ENCODE data around the gene TSHZ2.

The TSHZ2 gene

GRCh38 chr20:53260591-53260990, 288.4 kb downstream of the TSHZ2 start:
- DNase-seq = no peak

- DNase-seq = no peak
Observed at GRCh38 chr20:53262365-53262764, 290.2 kb downstream of the TSHZ2 start.

- DNase-seq = no peak
Observed at GRCh38 chr20:53263554-53264438, 291.6 kb downstream of the TSHZ2 start.

GRCh38 chr20:53264604-53265003, 292.4 kb downstream of the TSHZ2 start:
- DNase-seq = no peak

GRCh38 chr20:53265304-53265875, 293.2 kb downstream of the TSHZ2 start:
- DNase-seq = no peak

- DNase-seq = no peak
Observed at GRCh38 chr20:53269380-53269779, 297.2 kb downstream of the TSHZ2 start.

- no peak for DNase-seq
Observed at GRCh38 chr20:53270792-53271375, 298.7 kb downstream of the TSHZ2 start.

- DNase-seq = no peak
Observed at GRCh38 chr20:53274365-53274764, 302.2 kb downstream of the TSHZ2 start.

- DNase-seq = no peak
Observed at GRCh38 chr20:53274807-53275206, 302.6 kb downstream of the TSHZ2 start.

GRCh38 chr20:53276143-53276542, 304.0 kb downstream of the TSHZ2 start:
- no peak for DNase-seq

GRCh38 chr20:53278555-53278954, 306.4 kb downstream of the TSHZ2 start:
- DNase-seq = no peak

- no peak for DNase-seq
Observed at GRCh38 chr20:53279735-53280134, 307.6 kb downstream of the TSHZ2 start.

GRCh38 chr20:53281557-53282117, 309.5 kb downstream of the TSHZ2 start:
- no peak for DNase-seq

GRCh38 chr20:53282217-53282955, 310.2 kb downstream of the TSHZ2 start:
- DNase-seq = no peak

- DNase-seq = no peak
Observed at GRCh38 chr20:53283011-53283410, 310.9 kb downstream of the TSHZ2 start.

- DNase-seq = no peak
Observed at GRCh38 chr20:53283597-53283996, 311.4 kb downstream of the TSHZ2 start.

GRCh38 chr20:53284256-53284655, 312.1 kb downstream of the TSHZ2 start:
- no peak for DNase-seq

- no peak for DNase-seq
Observed at GRCh38 chr20:53284696-53285095, 312.5 kb downstream of the TSHZ2 start.

GRCh38 chr20:53287357-53288042, 315.3 kb downstream of the TSHZ2 start:
- DNase-seq = no peak

- DNase-seq = peak in 1 of 2 experiments; percentile 15
Observed at GRCh38 chr20:53291548-53291947, 319.4 kb downstream of the TSHZ2 start.

- no peak for DNase-seq
Observed at GRCh38 chr20:53292347-53292746, 320.2 kb downstream of the TSHZ2 start.

GRCh38 chr20:53294804-53295203, 322.6 kb downstream of the TSHZ2 start:
- no peak for DNase-seq

Data from SW 1271 (cell line).